RWPE1 (cell line): ENCODE data around the gene CBX5.

ENCODE experiments used
- CTCF ChIA-PET: fragments of 350-600 bp; sonication (Branson Sonifier 250); formaldehyde crosslinking; extraction: SDS; loops from one replicate; lab custom pipeline; 2021; lab: Yijun Ruan, JAX
- POLR2A ChIA-PET: fragments of 400-600 bp; formaldehyde crosslinking; extraction: SDS; loops from one replicate; lab custom pipeline; 2020; ENCODE audit warnings: antibody characterized with exemption; ENCODE audit not compliant: low non-redundant PET; lab: Yijun Ruan, JAX
- DNase-seq: peaks from one replicate; pipeline ENCODE4 v3.0.0; 2012; ENCODE audit warnings: low spot score
- H3K27ac ChIP-seq: fragments of 450-650 bp; 2 replicates; pipeline ENCODE4 v1.5.1; 2017
- CTCF ChIP-seq: fragments of 450-650 bp; conservative IDR thresholded peaks from 2 replicates; pipeline ENCODE4 v1.5.1; 2017; ENCODE audit warnings: low read depth, mild to moderate bottlenecking

CBX5 gene

GRCh38 chr12:54300225-54300731, 20.4 kb upstream of the CBX5 start:
- no peak for TF ChIP-seq CTCF
- POLR2A ChIA-PET, result no interaction called here
- DNase-seq, result no peak
- CTCF ChIA-PET, result interaction anchor here (0.6 to 1.2 kb wide), 5 partner anchors 8 to 139 kb away, joined by 3 read pairs; no protein-coding TSS in a partner anchor
- peak overlapping the region; percentile 35 for H3K27ac ChIP-seq

- ChIA-PET CTCF (interaction anchor here (0.6 to 1.2 kb wide), 9 partner anchors 7 to 139 kb away, joined by 3 to 7 read pairs (median 3); no protein-coding TSS in a partner anchor), POLR2A (no interaction called here)
- H3K27ac ChIP-seq, result no peak overlapping the region
- TF ChIP-seq CTCF, result no peak
- no peak for DNase-seq
Observed at GRCh38 chr12:54299515-54300224, 19.7 kb upstream of the CBX5 start.

- ChIA-PET POLR2A (no interaction called here), CTCF (interaction anchor here (0.7 to 1.2 kb wide), 3 partner anchors 11 to 47 kb away, joined by 3 to 4 read pairs (median 3); no protein-coding TSS in a partner anchor)
- DNase-seq, result no peak
- no peak for TF ChIP-seq CTCF
- no peak overlapping the region for H3K27ac ChIP-seq
Observed at GRCh38 chr12:54298904-54299303, 19.0 kb upstream of the CBX5 start.

- POLR2A ChIA-PET, result no interaction called here
- no peak overlapping the region for H3K27ac ChIP-seq
- CTCF ChIA-PET, result interaction anchor here (0.6 kb wide), 1 partner anchor 31 kb away, joined by 3 read pairs; no protein-coding TSS in a partner anchor
- DNase-seq, result no peak
- TF ChIP-seq CTCF, result no peak
Observed at GRCh38 chr12:54296393-54297099, 16.6 kb upstream of the CBX5 start.

GRCh38 chr12:54294953-54295566, 15.1 kb upstream of the CBX5 start:
- ChIA-PET CTCF (interaction anchor here (0.7 kb wide), 2 partner anchors 11 to 42 kb away, joined by 4 to 7 read pairs; no protein-coding TSS in a partner anchor), POLR2A (no interaction called here)
- no peak overlapping the region for H3K27ac ChIP-seq
- DNase-seq, result no peak
- no peak for TF ChIP-seq CTCF
